Measurements from ENCODE around the gene FYB2.

Gene FYB2

DNA sequence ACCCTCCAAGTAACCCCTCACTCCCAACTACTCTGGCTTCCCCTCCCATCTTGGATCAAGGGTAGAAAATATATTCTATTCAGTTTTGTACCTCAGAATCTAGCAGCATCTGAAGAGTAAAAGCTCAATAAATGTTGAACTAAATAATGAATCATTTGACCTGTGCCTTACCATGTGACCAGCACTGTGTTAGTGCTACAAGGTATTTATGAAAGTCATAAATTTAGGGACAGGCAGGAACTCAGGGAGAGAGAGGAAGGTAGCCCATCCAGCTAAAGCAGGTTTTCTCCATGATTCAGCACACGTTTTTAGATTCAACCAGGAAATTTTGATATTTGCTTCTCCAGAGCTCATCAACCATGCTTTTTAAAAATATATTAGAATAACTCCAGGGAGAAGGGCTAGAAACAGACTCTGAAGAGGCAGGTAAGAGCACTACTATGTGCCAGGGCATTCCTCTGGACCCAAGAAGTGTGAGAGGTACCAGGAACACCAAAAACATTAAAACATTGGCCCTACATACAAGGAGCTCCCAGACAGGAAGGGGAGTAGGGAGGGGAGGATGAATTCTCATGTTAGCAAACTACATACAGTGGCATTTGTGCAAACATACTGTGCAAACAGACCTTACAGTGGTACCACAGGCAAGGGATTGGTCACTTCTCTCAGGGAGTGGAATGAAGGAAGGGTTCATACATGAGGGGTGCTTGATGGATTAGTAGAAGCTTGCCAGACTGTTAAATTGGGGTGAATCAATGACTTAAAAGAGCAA, 64.3 kb downstream of the FYB2 start:
- Mint-ChIP-seq H3K36me3 (ENCODE audit: low read depth) (no peaks in the 10 kb centered on the region), H3K27me3 (peaks cover 36% of the 10 kb centered on the region), H3K9me3 (no peaks in the 10 kb centered on the region), H3K27ac (no peak overlapping the region), H3K4me3 (no peak overlapping the region), H3K4me1 (ENCODE audit: low read depth) (peaks cover 2% of the 10 kb centered on the region)
- DNase-seq, result no peak

DNA sequence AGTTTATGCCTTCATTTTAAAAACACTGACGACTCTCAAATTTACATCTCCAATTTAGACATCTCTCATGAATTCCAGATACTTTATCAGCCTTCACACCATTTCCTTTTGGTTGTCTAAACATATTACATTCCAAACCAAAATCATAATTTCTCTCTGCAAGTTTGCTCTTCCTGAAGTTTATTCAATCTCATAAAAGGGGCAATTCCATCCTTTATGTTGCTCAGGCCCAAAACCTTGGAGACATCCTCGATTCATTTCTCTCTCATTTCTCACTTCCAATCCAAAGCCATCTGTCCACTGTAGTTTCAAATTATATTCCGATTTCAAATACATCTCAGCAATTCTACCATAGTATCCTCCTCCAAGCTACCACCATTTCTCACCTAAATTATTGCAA, 74.0 kb downstream of the FYB2 start:
- no peak for DNase-seq
- no peaks in the 10 kb centered on the region for H3K36me3 Mint-ChIP-seq (ENCODE audit: low read depth)
- no peaks in the 10 kb centered on the region for H3K4me1 Mint-ChIP-seq (ENCODE audit: low read depth)
- peaks cover 10% of the 10 kb centered on the region for H3K27me3 Mint-ChIP-seq
- H3K9me3 Mint-ChIP-seq, result no peaks in the 10 kb centered on the region
- H3K27ac Mint-ChIP-seq, result no peak overlapping the region
- no peak overlapping the region for H3K4me3 Mint-ChIP-seq

DNA sequence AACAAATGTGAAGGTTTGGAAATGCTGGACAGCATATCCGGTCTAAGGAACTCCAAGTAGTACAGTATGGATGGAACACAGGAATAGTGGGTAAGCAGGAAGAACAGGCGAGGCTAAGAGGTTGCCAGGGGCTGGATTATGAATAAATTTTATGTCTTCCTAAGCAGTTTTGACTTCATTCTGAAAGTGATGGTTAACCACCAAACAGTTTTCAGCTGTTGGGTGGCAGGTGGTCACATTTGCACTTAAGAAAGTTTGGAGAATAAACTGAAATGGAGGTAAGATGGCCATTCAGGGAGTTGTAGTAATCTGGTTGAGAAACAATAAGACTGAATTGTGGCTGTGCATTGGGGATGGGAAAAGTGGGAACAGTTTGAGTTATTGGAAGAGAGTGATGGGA, 90.2 kb downstream of the FYB2 start:
- no peak overlapping the region for H3K4me3 Mint-ChIP-seq
- peaks cover 27% of the 10 kb centered on the region for H3K27me3 Mint-ChIP-seq
- no peak for DNase-seq
- H3K36me3 Mint-ChIP-seq (ENCODE audit: low read depth), result no peaks in the 10 kb centered on the region
- no peaks in the 10 kb centered on the region for H3K9me3 Mint-ChIP-seq
- no peaks in the 10 kb centered on the region for H3K4me1 Mint-ChIP-seq (ENCODE audit: low read depth)
- no peak overlapping the region for H3K27ac Mint-ChIP-seq

DNA sequence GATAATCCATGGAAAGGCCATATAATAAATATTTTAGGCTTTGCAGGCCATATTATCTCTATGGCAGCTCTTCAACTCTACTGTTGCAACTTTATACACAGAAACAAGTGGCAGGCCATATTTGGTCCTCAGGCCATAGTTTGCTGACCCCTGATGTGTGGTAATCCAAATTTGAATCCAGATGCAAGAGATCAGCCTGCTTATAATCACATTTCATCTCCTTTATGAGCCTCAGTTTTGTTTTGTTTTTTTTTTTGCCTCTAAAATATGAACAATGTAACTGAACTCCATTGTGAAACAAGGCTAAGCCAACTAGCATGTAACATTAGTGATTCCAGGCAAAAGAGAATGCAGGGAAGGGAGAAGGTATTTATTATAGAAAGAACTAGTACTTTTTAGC, 92.5 kb downstream of the FYB2 start:
- H3K27ac Mint-ChIP-seq, result no peak overlapping the region

DNA sequence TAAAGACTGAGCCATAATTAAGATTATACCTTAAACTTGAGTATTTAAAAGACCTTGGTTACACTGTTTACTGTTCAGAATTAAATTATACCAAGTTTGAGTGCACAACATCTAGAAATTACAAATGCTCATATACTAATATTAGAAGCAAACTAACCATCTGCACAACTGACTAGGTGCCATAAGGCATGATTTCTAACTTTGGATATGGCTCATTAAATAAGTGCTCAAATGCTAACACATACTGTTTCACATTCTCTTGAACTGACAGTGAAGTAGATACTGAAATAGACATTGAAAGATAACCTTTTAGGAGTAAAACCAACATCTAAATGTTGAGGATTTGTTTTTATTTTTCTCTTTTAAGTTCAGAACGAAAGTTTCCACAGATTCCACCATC, 100.0 kb downstream of the FYB2 start:
- H3K9me3 Mint-ChIP-seq, result no peaks in the 10 kb centered on the region
- no peaks in the 10 kb centered on the region for H3K36me3 Mint-ChIP-seq (ENCODE audit: low read depth)
- no peak overlapping the region for H3K4me3 Mint-ChIP-seq
- H3K4me1 Mint-ChIP-seq (ENCODE audit: low read depth), result no peaks in the 10 kb centered on the region
- no peak overlapping the region for H3K27ac Mint-ChIP-seq
- DNase-seq, result no peak
- H3K27me3 Mint-ChIP-seq, result peaks cover 8% of the 10 kb centered on the region

More for the DNA sequence above, 92.5 kb downstream of the FYB2 start:
- no peak overlapping the region for H3K4me3 Mint-ChIP-seq
- no peak for DNase-seq
- no peaks in the 10 kb centered on the region for H3K9me3 Mint-ChIP-seq
- no peaks in the 10 kb centered on the region for H3K4me1 Mint-ChIP-seq (ENCODE audit: low read depth)
- H3K27me3 Mint-ChIP-seq, result peaks cover 24% of the 10 kb centered on the region
- no peaks in the 10 kb centered on the region for H3K36me3 Mint-ChIP-seq (ENCODE audit: low read depth)

DNA sequence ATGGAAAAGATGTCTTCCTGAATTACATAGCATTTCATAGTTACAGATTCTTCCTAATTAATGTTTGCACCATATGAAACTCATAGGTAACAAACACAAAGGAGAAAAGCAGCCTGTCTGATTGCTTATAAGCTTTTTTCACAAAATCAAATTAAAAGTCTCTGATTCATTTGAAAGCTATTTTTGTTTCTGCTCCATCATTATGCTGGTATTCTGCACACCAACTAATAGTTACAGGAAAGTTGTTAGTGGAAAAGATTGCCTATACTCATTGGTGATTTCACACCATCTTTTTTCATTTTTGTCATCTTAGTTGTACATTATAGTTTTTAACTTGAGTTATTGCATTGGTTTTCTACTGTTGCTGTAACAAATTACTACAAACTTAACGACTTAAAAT, 104.0 kb downstream of the FYB2 start:
- no peak for DNase-seq

DNA sequence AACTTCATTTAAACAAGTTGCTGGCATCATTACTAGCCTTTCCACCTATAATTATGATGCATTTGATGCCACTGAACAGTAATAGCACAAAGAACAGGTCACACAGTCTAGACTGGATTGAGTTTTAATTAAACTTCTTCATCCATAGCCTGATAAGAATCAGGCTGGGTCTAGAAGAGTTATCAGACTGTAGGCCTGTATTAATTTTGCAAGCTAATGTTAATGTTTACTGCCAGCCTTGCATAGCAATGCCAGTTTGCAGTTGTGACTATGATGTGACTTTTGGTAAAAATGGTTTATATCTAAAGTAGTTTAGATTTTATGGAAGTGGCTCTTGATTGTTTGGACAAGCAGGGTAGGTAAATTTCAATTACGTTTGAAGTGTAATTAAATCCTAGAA, 106.1 kb downstream of the FYB2 start:
- Mint-ChIP-seq H3K27ac (no peak overlapping the region), H3K4me1 (ENCODE audit: low read depth) (no peaks in the 10 kb centered on the region), H3K36me3 (ENCODE audit: low read depth) (no peaks in the 10 kb centered on the region), H3K9me3 (no peaks in the 10 kb centered on the region), H3K27me3 (peaks cover 26% of the 10 kb centered on the region), H3K4me3 (no peak overlapping the region)
- no peak for DNase-seq

More for the DNA sequence above, 104.0 kb downstream of the FYB2 start:
- no peaks in the 10 kb centered on the region for H3K9me3 Mint-ChIP-seq
- peaks cover 12% of the 10 kb centered on the region for H3K27me3 Mint-ChIP-seq
- no peak overlapping the region for H3K4me3 Mint-ChIP-seq
- H3K27ac Mint-ChIP-seq, result no peak overlapping the region
- no peaks in the 10 kb centered on the region for H3K36me3 Mint-ChIP-seq (ENCODE audit: low read depth)
- no peaks in the 10 kb centered on the region for H3K4me1 Mint-ChIP-seq (ENCODE audit: low read depth)

DNA sequence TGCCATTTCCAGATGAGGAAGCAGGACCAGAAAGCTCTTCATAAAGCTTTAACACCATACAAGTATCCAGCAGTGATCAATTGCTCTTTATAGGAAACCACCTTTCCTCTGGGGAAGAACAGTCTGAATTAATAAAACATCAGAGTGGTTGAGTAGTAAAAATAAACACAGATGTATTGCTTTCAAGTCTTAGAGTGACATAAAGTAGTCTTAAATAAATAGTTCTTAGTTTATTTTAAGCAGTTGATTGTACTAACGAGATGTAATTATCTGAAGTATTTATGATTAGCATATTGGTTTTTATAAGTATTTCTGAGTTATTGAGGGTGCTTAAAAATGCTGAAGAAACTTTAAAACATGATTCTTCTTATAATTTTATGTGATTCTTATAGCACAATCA, 107.1 kb downstream of the FYB2 start:
- Mint-ChIP-seq H3K36me3 (ENCODE audit: low read depth) (no peaks in the 10 kb centered on the region), H3K4me3 (no peak overlapping the region), H3K27ac (no peak overlapping the region), H3K9me3 (no peaks in the 10 kb centered on the region), H3K27me3 (peaks cover 28% of the 10 kb centered on the region), H3K4me1 (ENCODE audit: low read depth) (no peaks in the 10 kb centered on the region)
- no peak for DNase-seq

DNA sequence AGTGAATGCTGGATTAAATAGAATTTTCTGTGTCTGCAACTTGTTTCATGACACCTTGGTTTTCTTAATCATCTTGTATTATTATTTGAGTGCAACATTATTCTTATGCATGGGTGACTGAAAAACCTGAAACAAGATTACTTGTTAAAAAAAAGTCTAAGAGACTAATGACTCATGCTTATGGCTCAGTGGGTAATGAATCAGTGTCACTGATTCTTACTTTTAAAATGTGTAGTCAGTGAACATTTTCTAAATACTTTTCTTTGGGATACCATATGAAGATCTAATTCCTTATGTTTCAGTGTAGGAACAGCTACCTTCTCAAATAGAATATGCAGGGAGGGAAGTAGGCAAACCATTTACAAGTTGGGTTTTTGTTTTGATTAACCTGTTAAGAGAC, 108.6 kb downstream of the FYB2 start:
- Mint-ChIP-seq H3K4me1 (ENCODE audit: low read depth) (no peaks in the 10 kb centered on the region), H3K27me3 (peaks cover 32% of the 10 kb centered on the region), H3K36me3 (ENCODE audit: low read depth) (no peaks in the 10 kb centered on the region), H3K27ac (no peak overlapping the region), H3K4me3 (no peak overlapping the region), H3K9me3 (no peaks in the 10 kb centered on the region)
- DNase-seq, result no peak

DNA sequence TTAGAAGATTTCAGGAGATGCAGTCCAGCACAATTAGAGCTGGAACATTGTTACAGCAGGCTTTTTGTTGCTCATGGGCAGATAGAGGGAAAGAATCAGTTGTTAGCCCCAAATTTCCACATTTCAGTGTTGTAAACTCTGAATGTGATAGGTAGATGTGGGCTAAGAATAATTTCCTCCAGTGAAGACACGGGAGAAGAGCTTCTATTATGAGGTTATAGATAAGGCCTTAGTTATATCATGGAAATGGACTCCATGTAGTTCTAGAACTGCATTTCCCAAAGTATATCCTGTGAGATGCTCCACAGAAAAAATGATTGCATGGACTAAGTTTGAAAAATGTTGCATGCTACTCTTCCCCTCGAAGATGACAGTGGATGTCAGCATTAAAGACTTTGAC, 109.2 kb downstream of the FYB2 start:
- H3K4me3 Mint-ChIP-seq, result no peak overlapping the region
- no peak for DNase-seq

DNA sequence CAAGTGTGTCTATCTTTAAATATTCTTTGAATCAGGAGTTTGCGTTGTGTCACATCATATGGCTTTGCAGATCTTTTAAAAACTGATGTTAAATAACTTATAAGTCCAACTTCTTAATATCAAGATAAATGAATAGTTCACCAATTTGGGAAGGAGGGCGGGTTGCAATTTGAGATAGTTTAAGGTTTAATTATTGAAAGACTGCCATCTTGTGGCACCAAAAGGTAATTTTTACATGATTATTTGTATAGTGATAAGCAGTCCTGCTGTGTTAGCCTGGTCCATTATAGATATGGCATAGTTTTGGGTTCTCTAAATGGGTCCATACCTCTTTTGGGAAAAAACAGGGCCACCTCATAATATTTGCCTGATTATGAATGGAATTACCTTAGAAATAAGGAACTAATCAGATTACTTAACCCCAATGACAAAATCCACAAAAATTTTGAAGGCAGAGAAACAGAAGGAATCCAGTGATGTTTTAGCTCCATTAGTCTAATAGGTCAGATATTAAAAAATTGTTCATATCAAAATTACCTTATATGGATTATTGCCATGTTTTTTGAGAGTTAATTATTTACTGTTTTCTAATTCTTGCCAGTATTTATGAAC, 109.8 kb downstream of the FYB2 start:
- H3K27me3 Mint-ChIP-seq, result peaks cover 32% of the 10 kb centered on the region
- H3K4me1 Mint-ChIP-seq (ENCODE audit: low read depth), result no peaks in the 10 kb centered on the region
- no peaks in the 10 kb centered on the region for H3K36me3 Mint-ChIP-seq (ENCODE audit: low read depth)
- no peak overlapping the region for H3K27ac Mint-ChIP-seq
- no peaks in the 10 kb centered on the region for H3K9me3 Mint-ChIP-seq
- no peak for DNase-seq
- no peak overlapping the region for H3K4me3 Mint-ChIP-seq

More for the DNA sequence above, 109.2 kb downstream of the FYB2 start:
- H3K9me3 Mint-ChIP-seq, result no peaks in the 10 kb centered on the region
- H3K27me3 Mint-ChIP-seq, result peaks cover 32% of the 10 kb centered on the region
- no peaks in the 10 kb centered on the region for H3K36me3 Mint-ChIP-seq (ENCODE audit: low read depth)
- H3K27ac Mint-ChIP-seq, result no peak overlapping the region
- H3K4me1 Mint-ChIP-seq (ENCODE audit: low read depth), result no peaks in the 10 kb centered on the region

DNA sequence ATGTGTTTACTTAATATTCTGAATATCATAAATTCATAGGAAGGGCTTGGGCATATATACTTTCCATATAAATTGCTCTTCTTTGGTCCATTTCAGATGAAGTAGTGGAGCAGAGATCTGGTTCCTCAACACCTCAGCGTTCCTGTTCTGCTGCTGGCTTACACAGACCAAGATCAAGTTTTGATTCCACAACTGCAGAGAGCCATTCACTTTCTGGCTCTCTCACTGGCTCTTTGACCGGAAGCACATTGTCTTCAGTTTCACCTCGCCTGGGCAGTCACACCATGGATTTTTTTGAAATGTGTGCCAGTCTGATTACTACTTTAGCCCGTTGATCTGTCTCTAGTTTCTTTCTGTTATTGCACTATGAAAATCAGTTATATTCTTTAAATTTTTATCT, 111.8 kb downstream of the FYB2 start:
- H3K27me3 Mint-ChIP-seq, result peaks cover 28% of the 10 kb centered on the region
- no peaks in the 10 kb centered on the region for H3K4me1 Mint-ChIP-seq (ENCODE audit: low read depth)
- H3K9me3 Mint-ChIP-seq, result peaks cover 3% of the 10 kb centered on the region
- no peak overlapping the region for H3K27ac Mint-ChIP-seq
- H3K4me3 Mint-ChIP-seq, result no peak overlapping the region
- no peak for DNase-seq
- no peaks in the 10 kb centered on the region for H3K36me3 Mint-ChIP-seq (ENCODE audit: low read depth)

DNA sequence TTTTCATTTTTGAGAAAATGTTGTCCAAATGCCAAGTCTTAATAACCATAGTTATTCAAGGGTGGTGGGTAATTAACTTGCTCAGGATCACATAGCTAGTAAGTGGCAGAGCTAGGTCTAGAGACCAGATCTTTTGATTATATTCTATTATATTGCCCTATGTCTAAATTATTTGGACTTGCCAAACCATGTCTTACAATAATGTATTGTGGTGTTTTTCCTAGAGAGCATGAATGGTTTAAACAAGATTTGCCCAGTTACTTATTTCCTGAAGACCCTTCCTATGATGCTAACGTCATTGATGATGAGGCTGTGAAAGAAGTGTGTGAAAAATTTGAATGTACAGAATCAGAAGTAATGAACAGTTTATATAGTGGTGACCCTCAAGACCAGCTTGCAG, 115.5 kb downstream of the FYB2 start:
- no peaks in the 10 kb centered on the region for H3K4me1 Mint-ChIP-seq (ENCODE audit: low read depth)
- peaks cover 12% of the 10 kb centered on the region for H3K27me3 Mint-ChIP-seq
- H3K9me3 Mint-ChIP-seq, result peaks cover 3% of the 10 kb centered on the region
- no peak overlapping the region for H3K27ac Mint-ChIP-seq
- no peaks in the 10 kb centered on the region for H3K36me3 Mint-ChIP-seq (ENCODE audit: low read depth)
- no peak for DNase-seq
- H3K4me3 Mint-ChIP-seq, result no peak overlapping the region

DNA sequence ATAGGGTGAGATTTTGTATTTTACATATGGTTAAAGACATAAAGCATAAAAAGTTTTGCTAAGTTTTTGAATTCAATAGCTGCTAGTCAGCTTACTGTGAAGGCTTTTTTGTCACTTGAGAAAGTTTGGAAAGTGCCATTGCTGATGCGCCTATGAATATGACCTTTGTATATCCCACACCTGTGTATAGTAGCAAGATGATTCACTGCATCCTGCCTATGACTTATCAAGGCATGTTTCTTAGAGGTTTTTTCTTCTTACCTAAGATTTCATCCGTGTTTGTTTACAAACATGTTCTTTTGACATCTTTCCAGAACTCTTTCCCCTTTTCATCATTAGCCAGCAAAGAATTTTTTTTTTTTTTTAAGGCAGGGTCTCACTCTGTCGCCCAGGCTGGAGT, 122.5 kb downstream of the FYB2 start:
- DNase-seq, result no peak
- H3K4me3 Mint-ChIP-seq, result no peak overlapping the region
- H3K36me3 Mint-ChIP-seq (ENCODE audit: low read depth), result no peaks in the 10 kb centered on the region
- no peak overlapping the region for H3K27ac Mint-ChIP-seq
- H3K27me3 Mint-ChIP-seq, result peaks cover 2% of the 10 kb centered on the region
- no peaks in the 10 kb centered on the region for H3K4me1 Mint-ChIP-seq (ENCODE audit: low read depth)
- H3K9me3 Mint-ChIP-seq, result no peaks in the 10 kb centered on the region

DNA sequence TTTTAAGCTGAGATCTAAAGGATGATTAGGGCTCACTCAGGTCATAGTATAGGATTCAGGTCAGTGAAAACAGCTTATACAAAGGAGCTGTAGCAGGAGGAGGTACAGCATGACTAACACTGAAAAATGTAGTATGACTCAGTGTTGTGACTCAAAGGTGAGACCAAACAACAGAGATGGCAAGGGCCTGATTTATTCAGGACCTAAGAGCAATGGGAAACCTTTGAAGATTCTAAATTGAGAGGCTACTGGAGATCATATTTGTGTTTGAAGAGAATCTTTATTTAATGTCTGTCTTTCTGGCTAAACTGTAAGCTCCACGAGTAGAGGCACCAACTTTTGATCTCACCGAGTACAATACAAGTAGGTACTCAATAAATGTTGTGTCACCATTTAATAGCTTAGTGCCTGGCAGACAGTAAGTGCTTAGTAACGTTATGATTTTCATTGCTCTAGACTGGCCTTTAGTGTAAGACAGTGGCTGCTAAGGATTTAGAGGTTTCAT, 130.6 kb downstream of the FYB2 start:
- Mint-ChIP-seq H3K27ac (no peak overlapping the region), H3K27me3 (no peaks in the 10 kb centered on the region), H3K4me3 (no peak overlapping the region), H3K9me3 (no peaks in the 10 kb centered on the region), H3K4me1 (ENCODE audit: low read depth) (peaks cover 3% of the 10 kb centered on the region), H3K36me3 (ENCODE audit: low read depth) (no peaks in the 10 kb centered on the region)
- no peak for DNase-seq
